ENCODE measurements around the gene F12. TPM values are rescaled to one million over a fixed set of nuclear protein-coding genes. Genes with fewer than 3 reads are reported as not detected.
A peak's percentile ranks its signal among the peaks of the same experiment; 100 is the strongest.

The F12 gene
- total RNA-seq, 2 donors from 2014 or later: 0.95 to 2.9 TPM

- peaks cover 2% of the 10 kb centered on the region for H3K4me1 ChIP-seq (ENCODE audit: control insufficient read depth, insufficient read depth, low read length)
- Mint-ChIP-seq H3K27me3 (ENCODE audit: insufficient read depth) (peaks cover 52% of the 10 kb centered on the region), H3K4me3 (peak overlapping the region; percentile 55), H3K27ac (no peak overlapping the region), H3K9me3 (no peaks in the 10 kb centered on the region), H3K4me1 (peaks cover 8% of the 10 kb centered on the region), H3K36me3 (ENCODE audit: low read depth) (peaks cover 11% of the 10 kb centered on the region)
- WGBS, 2 experiments (ENCODE audit: insufficient coverage in 1 of 2, insufficient read length in 1 of 2): 91% methylated on average over 7 to 17 of the region's 17 CpGs
- peaks cover 16% of the 10 kb centered on the region for H3K36me3 ChIP-seq (ENCODE audit: control insufficient read depth, insufficient read depth, low read length)
- TF ChIP-seq CTCF (conservative IDR thresholded peaks at IDR 0.05): peak; percentile 42
- no peak overlapping the region for H3K27ac ChIP-seq (ENCODE audit: low read depth, low read length)
- DNase-seq: peak; percentile 66
- H3K9ac ChIP-seq (ENCODE audit: extremely low read depth, low read length, poor library complexity, severe bottlenecking): no peak overlapping the region
- H3K4me3 ChIP-seq (ENCODE audit: low read length): no peak overlapping the region
- H3K9me3 ChIP-seq (ENCODE audit: control insufficient read depth, low read length): no peaks in the 10 kb centered on the region
- peaks cover 12% of the 10 kb centered on the region for H3K27me3 ChIP-seq (ENCODE audit: control insufficient read depth, insufficient read depth, low read length, poor library complexity, severe bottlenecking)
These were observed 43.6 kb upstream of the F12 start for GRCh38 chr5:177452688-177453638.

GRCh38 chr5:177450667-177451424 lies 41.5 kb upstream of the F12 start:
- peaks cover 16% of the 10 kb centered on the region for H3K27me3 ChIP-seq (ENCODE audit: control insufficient read depth, insufficient read depth, low read length, poor library complexity, severe bottlenecking)
- Mint-ChIP-seq H3K27me3 (ENCODE audit: insufficient read depth) (peaks cover 62% of the 10 kb centered on the region), H3K4me3 (no peak overlapping the region), H3K4me1 (peaks cover 3% of the 10 kb centered on the region), H3K9me3 (no peaks in the 10 kb centered on the region), H3K27ac (no peak overlapping the region), H3K36me3 (ENCODE audit: low read depth) (no peaks in the 10 kb centered on the region)
- H3K27ac ChIP-seq (ENCODE audit: low read depth, low read length): no peak overlapping the region
- WGBS, 2 experiments (ENCODE audit: insufficient coverage in 1 of 2, insufficient read length in 1 of 2): 95 to 96% methylated on average over 7 to 8 of the region's 10 CpGs
- H3K36me3 ChIP-seq (ENCODE audit: control insufficient read depth, insufficient read depth, low read length): peaks cover 5% of the 10 kb centered on the region
- H3K9ac ChIP-seq (ENCODE audit: extremely low read depth, low read length, poor library complexity, severe bottlenecking): no peak overlapping the region
- no peak for DNase-seq
- no peak for TF ChIP-seq CTCF (conservative IDR thresholded peaks at IDR 0.05)
- H3K4me3 ChIP-seq (ENCODE audit: low read length): no peak overlapping the region
- H3K9me3 ChIP-seq (ENCODE audit: control insufficient read depth, low read length): no peaks in the 10 kb centered on the region
- no peaks in the 10 kb centered on the region for H3K4me1 ChIP-seq (ENCODE audit: control insufficient read depth, insufficient read depth, low read length)

- no peak overlapping the region for H3K27ac Mint-ChIP-seq
- no peak for TF ChIP-seq CTCF (conservative IDR thresholded peaks at IDR 0.05)
- H3K9me3 Mint-ChIP-seq: no peaks in the 10 kb centered on the region
- 89 to 92% methylated on average over 14 to 18 of the region's 18 CpGs for WGBS, 2 experiments (ENCODE audit: insufficient coverage in 1 of 2, insufficient read length in 1 of 2)
- Histone ChIP-seq H3K9ac (ENCODE audit: extremely low read depth, low read length, poor library complexity, severe bottlenecking) (no peak overlapping the region), H3K4me1 (ENCODE audit: control insufficient read depth, insufficient read depth, low read length) (peaks cover under 1% of the 10 kb centered on the region), H3K27me3 (ENCODE audit: control insufficient read depth, insufficient read depth, low read length, poor library complexity, severe bottlenecking) (peaks cover 16% of the 10 kb centered on the region), H3K4me3 (ENCODE audit: low read length) (no peak overlapping the region), H3K36me3 (ENCODE audit: control insufficient read depth, insufficient read depth, low read length) (peaks cover 5% of the 10 kb centered on the region), H3K9me3 (ENCODE audit: control insufficient read depth, low read length) (no peaks in the 10 kb centered on the region), H3K27ac (ENCODE audit: low read depth, low read length) (no peak overlapping the region)
- H3K4me3 Mint-ChIP-seq: no peak overlapping the region
- peaks cover 8% of the 10 kb centered on the region for H3K4me1 Mint-ChIP-seq
- no peak for DNase-seq
- H3K27me3 Mint-ChIP-seq (ENCODE audit: insufficient read depth): peaks cover 76% of the 10 kb centered on the region
- H3K36me3 Mint-ChIP-seq (ENCODE audit: low read depth): no peaks in the 10 kb centered on the region
These were observed 40.0 kb upstream of the F12 start for GRCh38 chr5:177449140-177450061.
